H1 (cell line): ENCODE data around the gene TMEM107. TPM values are rescaled to one million over a fixed set of nuclear protein-coding genes. Genes with fewer than 3 reads are reported as not detected.

ENCODE experiments used
- BCL11A ChIP-seq, 2 experiments: IDR thresholded peaks; one replicate each; pipeline ENCODE4 v1.6.1; 2011; ENCODE audit warnings: low read depth in 2 of 2, low read length in 2 of 2, mild to moderate bottlenecking in 2 of 2
- CBX8 ChIP-seq: fragments of 300-800, 300-1000 bp; sonication (generic); IDR thresholded peaks from 2 replicates; pipeline ENCODE4 v1.7.1; 2016; ENCODE audit warnings: low read depth, low read length, borderline replicate concordance
- CHD1 ChIP-seq: IDR thresholded peaks from 2 replicates; pipeline ENCODE4 v1.6.1; 2012; ENCODE audit warnings: low read depth, low read length, improper control_type of control experiment
- CHD7 ChIP-seq: fragments of 300-600 bp; sonication (generic); IDR thresholded peaks from 2 replicates; pipeline ENCODE4 v1.7.1; 2012; ENCODE audit warnings: low read length, moderate library complexity, mild to moderate bottlenecking, inconsistent platforms; ENCODE audit not compliant: insufficient replicate concordance
- FOSL1 ChIP-seq: IDR thresholded peaks from 2 replicates; pipeline ENCODE4 v1.6.1; 2011; ENCODE audit warnings: mild to moderate bottlenecking, low read depth, low read length, moderate library complexity; ENCODE audit not compliant: insufficient read depth
- HDAC6 ChIP-seq: IDR thresholded peaks from one replicate; pipeline ENCODE4 v1.7.1; 2012; ENCODE audit warnings: low read depth, mild to moderate bottlenecking, inconsistent platforms, low read length, moderate library complexity
- JUN ChIP-seq: IDR thresholded peaks from 2 replicates; pipeline ENCODE4 v1.6.1; 2011; ENCODE audit warnings: low read depth, mild to moderate bottlenecking, improper control_type of control experiment, low read length
- RAD21 ChIP-seq, 2 experiments: IDR thresholded peaks in 1 of 2; conservative IDR thresholded peaks in 1 of 2; 2 replicates each; pipeline ENCODE4 v1.6.1; 2011; ENCODE audit warnings: low read depth in 2 of 2, low read length in 2 of 2, improper control_type of control experiment in 1 of 2, inconsistent platforms in 1 of 2, mild to moderate bottlenecking in 1 of 2, moderate library complexity in 1 of 2
- SIX5 ChIP-seq: IDR thresholded peaks from 2 replicates; pipeline ENCODE4 v1.6.1; 2011; ENCODE audit warnings: mild to moderate bottlenecking, low read depth, low read length
- polyA plus RNA-seq, 7 experiments: library from polyadenylated mRNA; depleted of rRNA in 3 of 7; stranded (reverse) in 5 of 7; unstranded in 2 of 7; fragments of >200 nt in 5 of 7; fragments of 200-250 nt in 2 of 7; gene quantifications; 1 replicate in 5 of 7; 2 replicates in 1 of 7; 4 replicates in 1 of 7; pipeline versions ENCODE4 v1.2.1 to v1.2.3, GENCODE V29; 2011 to 2013; ENCODE audit warnings: missing spikeins in 2 of 7, mixed read lengths in 2 of 7
- total RNA-seq: library from RNA; stranded (reverse); fragmentation: NEBNext Ultra II Directional; extraction: Animal tissue kit (Norgen Biotek cat#: 25700); gene quantifications from 2 replicates; pipeline ENCODE4 v1.2.1, GENCODE V29; 2021

TMEM107 gene
- total and polyA plus RNA-seq, 2 of the 8 experiments (the other 6 are each of a cell fraction or from before 2014, with no cell fraction given): 17.3 to 21.5 TPM

- TF ChIP-seq JUN: no peak
- TF ChIP-seq CHD1: no peak
- no peak for TF ChIP-seq CBX8
- TF ChIP-seq RAD21 (IDR thresholded peaks at IDR 0.05 in 1 of 2, conservative IDR thresholded peaks at IDR 0.05 in 1 of 2; ENCODE audit: low read depth in 2 of 2, low read length in 2 of 2): no peak; a peak in 1 of 4 replicates
- TF ChIP-seq SIX5: no peak
- TF ChIP-seq CHD7: no peak
- TF ChIP-seq HDAC6: no peak
- TF ChIP-seq FOSL1: no peak
- TF ChIP-seq BCL11A (IDR thresholded peaks at IDR 0.05; ENCODE audit: low read depth in 2 of 2, low read length in 2 of 2): no peak
Observed at GRCh38 chr17:8153957-8154607, 22.1 kb downstream of the TMEM107 start (continued).
